Mucosa of descending colon (tissue), 3 donors: ENCODE results near the gene GNGT1. TPM values are rescaled to one million over a fixed set of nuclear protein-coding genes. Genes with fewer than 3 reads are reported as not detected.

Experiments
- ATAC-seq: fragments of 200-7000 bp; cut with Tn5 transposase; one replicate; pipeline ENCODE4 v1.9.1; 2020; ENCODE audit warnings: mild to moderate bottlenecking, moderate library complexity
- DNase-seq, 3 donors: peaks; one replicate each; pipeline ENCODE4 v3.0.0-alpha.2; 2020
- H3K36me3 ChIP-seq: fragments of 200-600 bp; one replicate; pipeline ENCODE4 v1.8.0; 2021; ENCODE audit warnings: low read depth, mild to moderate bottlenecking
- H3K4me1 ChIP-seq: fragments of 200-600 bp; one replicate; pipeline ENCODE4 v1.8.0; 2021; ENCODE audit warnings: low read depth, mild to moderate bottlenecking
- H3K4me3 ChIP-seq: fragments of 200-600 bp; one replicate; pipeline ENCODE4 v1.8.0; 2021; ENCODE audit warnings: mild to moderate bottlenecking
- H3K9me3 ChIP-seq: fragments of 200-600 bp; one replicate; pipeline ENCODE4 v1.8.0; 2021; ENCODE audit warnings: mild to moderate bottlenecking
- CTCF ChIP-seq: fragments of 200-600 bp; IDR thresholded peaks from one replicate; pipeline ENCODE4 v1.8.0; 2022; ENCODE audit warnings: antibody characterized with exemption, mild to moderate bottlenecking
- intact Hi-C, 2 donors: fragments of 100-400 bp; cut with DNase I in 1 of 2; cut with micrococcal nuclease in 1 of 2; formaldehyde crosslinking; loops; one replicate each; pipeline versions ENCODE4 v1.11.0 to v1.11.1; 2022; cut with DNase I, micrococcal nuclease
- total RNA-seq, 3 donors: library from RNA; stranded (reverse); fragmentation: NEBNext Ultra II Directional in 2 of 3; extraction: Animal tissue kit (Norgen Biotek cat#: 25700) in 2 of 3; gene quantifications; one replicate each; pipeline versions ENCODE4 v1.2.1 to v1.2.4, GENCODE V29; 2021 to 2023
- donor health status: DM: no; HTN: no; CAD: no; lungs with moderate emphysema.
- donor health status: DM: no; HTN: no; CAD: no.
- donor health status: DM: no; HTN: yes; CAD: no.

GNGT1 gene
- total RNA-seq, 3 donors from 2014 or later = not detected

- intact Hi-C loops = no loop called here
- ATAC-seq (no peak), DNase-seq (no peak)
- no peak overlapping the region for H3K4me3 ChIP-seq
- no peaks in the 10 kb centered on the region for H3K9me3 ChIP-seq
- TF ChIP-seq CTCF = no peak
- no peaks in the 10 kb centered on the region for H3K36me3 ChIP-seq
- H3K4me1 ChIP-seq = no peaks in the 10 kb centered on the region
These were observed 32.3 kb upstream of the GNGT1 start for GRCh38 chr7:93873998-93874574.

- no peak overlapping the region for H3K4me3 ChIP-seq
- TF ChIP-seq CTCF = no peak
- no peaks in the 10 kb centered on the region for H3K36me3 ChIP-seq
- intact Hi-C loops = no loop called here
- no peaks in the 10 kb centered on the region for H3K4me1 ChIP-seq
- H3K9me3 ChIP-seq = no peaks in the 10 kb centered on the region
- no peak for DNase-seq
- ATAC-seq = no peak
These were observed 28.6 kb upstream of the GNGT1 start for GRCh38 chr7:93877742-93878141.

GRCh38 chr7:93879356-93879755 is 27.0 kb upstream of the GNGT1 start:
- DNase-seq (no peak), ATAC-seq (no peak)
- Histone ChIP-seq H3K4me1 (no peaks in the 10 kb centered on the region), H3K9me3 (no peaks in the 10 kb centered on the region), H3K4me3 (no peak overlapping the region), H3K36me3 (no peaks in the 10 kb centered on the region)
- intact Hi-C loops = no loop called here
- TF ChIP-seq CTCF = no peak

- ATAC-seq (no peak), DNase-seq (no peak)
- H3K4me1 ChIP-seq = no peaks in the 10 kb centered on the region
- intact Hi-C loops = no loop called here
- no peak for TF ChIP-seq CTCF
- no peaks in the 10 kb centered on the region for H3K36me3 ChIP-seq
- no peak overlapping the region for H3K4me3 ChIP-seq
- no peaks in the 10 kb centered on the region for H3K9me3 ChIP-seq
These were observed 23.9 kb upstream of the GNGT1 start for GRCh38 chr7:93882468-93882867.

- ATAC-seq (no peak), DNase-seq (no peak)
- intact Hi-C loops = no loop called here
- Histone ChIP-seq H3K4me1 (no peaks in the 10 kb centered on the region), H3K36me3 (no peaks in the 10 kb centered on the region), H3K4me3 (no peak overlapping the region), H3K9me3 (no peaks in the 10 kb centered on the region)
- no peak for TF ChIP-seq CTCF
These were observed 23.1 kb upstream of the GNGT1 start for GRCh38 chr7:93883078-93883916.
